Kidney epithelial cell (primary cell): ENCODE results near the gene ZDHHC14. TPM values are rescaled to one million over a fixed set of nuclear protein-coding genes. Genes with fewer than 3 reads are reported as not detected.

Experiments used
- DNase-seq: peaks from one replicate; pipeline ENCODE4 v3.0.0-alpha.2; 2010; ENCODE audit warnings: low read depth
- H3K27me3 ChIP-seq: 2 replicates; pipeline ENCODE4 v1.6.0; 2011; ENCODE audit warnings: low read length; ENCODE audit not compliant: control insufficient read depth, insufficient read depth
- H3K36me3 ChIP-seq: 2 replicates; pipeline ENCODE4 v1.5.1; 2011; ENCODE audit warnings: low read length; ENCODE audit not compliant: control insufficient read depth, insufficient read depth
- H3K4me3 ChIP-seq: 2 replicates; pipeline ENCODE4 v1.5.1; 2011; ENCODE audit warnings: low read depth, mild to moderate bottlenecking, control low read depth, low read length
- total RNA-seq: library from RNA; depleted of rRNA; stranded (reverse); fragments of >200 nt; gene quantifications from 2 replicates; pipeline ENCODE4 v1.2.3, GENCODE V29; 2015
- TF ChIP-seq, protein P1 (sequence below): IDR thresholded peaks from 2 replicates; pipeline ENCODE4 v1.5.1; 2011; ENCODE audit warnings: mild to moderate bottlenecking, moderate library complexity, low read length, control low read depth, inconsistent platforms; ENCODE audit not compliant: insufficient read depth, poor library complexity, severe bottlenecking

Gene ZDHHC14
- total RNA-seq, 1 donor from 2014 or later, result 9.7 TPM

DNA sequence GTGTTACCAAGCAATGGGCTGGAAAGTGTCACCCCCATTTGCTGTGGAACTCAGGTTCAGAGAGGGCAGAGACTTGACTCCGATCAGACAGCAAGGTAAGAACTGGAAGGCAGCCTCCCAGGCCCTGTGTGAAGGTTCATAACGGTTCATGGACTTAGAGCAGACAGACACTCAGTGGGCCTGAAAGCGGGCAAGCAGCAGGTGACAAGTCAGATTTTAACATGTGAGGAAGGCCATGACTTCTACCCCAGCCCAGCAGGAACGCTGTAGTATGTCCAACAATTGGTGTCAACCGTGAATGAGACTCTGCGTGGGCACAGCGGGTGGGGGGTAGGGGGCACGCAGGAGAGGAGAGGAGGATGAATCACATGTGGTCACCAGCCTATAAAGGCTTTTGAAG is 224.5 kb downstream of the ZDHHC14 start:
- H3K36me3 ChIP-seq, result no peaks in the 10 kb centered on the region
- H3K4me3 ChIP-seq, result no peak overlapping the region
- TF ChIP-seq, protein P1, sequence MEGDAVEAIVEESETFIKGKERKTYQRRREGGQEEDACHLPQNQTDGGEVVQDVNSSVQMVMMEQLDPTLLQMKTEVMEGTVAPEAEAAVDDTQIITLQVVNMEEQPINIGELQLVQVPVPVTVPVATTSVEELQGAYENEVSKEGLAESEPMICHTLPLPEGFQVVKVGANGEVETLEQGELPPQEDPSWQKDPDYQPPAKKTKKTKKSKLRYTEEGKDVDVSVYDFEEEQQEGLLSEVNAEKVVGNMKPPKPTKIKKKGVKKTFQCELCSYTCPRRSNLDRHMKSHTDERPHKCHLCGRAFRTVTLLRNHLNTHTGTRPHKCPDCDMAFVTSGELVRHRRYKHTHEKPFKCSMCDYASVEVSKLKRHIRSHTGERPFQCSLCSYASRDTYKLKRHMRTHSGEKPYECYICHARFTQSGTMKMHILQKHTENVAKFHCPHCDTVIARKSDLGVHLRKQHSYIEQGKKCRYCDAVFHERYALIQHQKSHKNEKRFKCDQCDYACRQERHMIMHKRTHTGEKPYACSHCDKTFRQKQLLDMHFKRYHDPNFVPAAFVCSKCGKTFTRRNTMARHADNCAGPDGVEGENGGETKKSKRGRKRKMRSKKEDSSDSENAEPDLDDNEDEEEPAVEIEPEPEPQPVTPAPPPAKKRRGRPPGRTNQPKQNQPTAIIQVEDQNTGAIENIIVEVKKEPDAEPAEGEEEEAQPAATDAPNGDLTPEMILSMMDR, result no peak

DNA sequence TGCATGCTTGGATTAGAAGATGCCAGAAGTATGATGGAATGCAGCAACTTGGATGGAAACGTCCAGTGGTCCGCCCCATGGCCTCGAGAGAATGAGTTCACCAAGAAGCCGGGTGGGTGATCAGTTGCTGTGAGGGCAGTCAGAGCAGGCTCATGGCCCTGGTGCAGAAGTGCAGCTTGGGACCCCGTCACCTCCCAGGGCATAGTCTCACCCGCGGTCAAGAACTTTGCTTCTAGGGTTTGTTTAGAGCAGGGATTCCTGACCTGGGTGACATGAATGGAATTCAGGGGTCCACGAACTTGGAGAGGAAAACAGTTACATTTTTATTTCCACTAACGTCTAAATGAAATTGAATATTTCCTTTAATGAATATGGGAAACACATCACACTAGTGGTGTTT is 225.5 kb downstream of the ZDHHC14 start:
- Histone ChIP-seq H3K4me3 (no peak overlapping the region), H3K27me3 (no peaks in the 10 kb centered on the region), H3K36me3 (no peaks in the 10 kb centered on the region)
- TF ChIP-seq, protein P1, result no peak
- no peak for DNase-seq

More for the DNA sequence above, 224.5 kb downstream of the ZDHHC14 start:
- no peak for DNase-seq
- no peaks in the 10 kb centered on the region for H3K27me3 ChIP-seq

DNA sequence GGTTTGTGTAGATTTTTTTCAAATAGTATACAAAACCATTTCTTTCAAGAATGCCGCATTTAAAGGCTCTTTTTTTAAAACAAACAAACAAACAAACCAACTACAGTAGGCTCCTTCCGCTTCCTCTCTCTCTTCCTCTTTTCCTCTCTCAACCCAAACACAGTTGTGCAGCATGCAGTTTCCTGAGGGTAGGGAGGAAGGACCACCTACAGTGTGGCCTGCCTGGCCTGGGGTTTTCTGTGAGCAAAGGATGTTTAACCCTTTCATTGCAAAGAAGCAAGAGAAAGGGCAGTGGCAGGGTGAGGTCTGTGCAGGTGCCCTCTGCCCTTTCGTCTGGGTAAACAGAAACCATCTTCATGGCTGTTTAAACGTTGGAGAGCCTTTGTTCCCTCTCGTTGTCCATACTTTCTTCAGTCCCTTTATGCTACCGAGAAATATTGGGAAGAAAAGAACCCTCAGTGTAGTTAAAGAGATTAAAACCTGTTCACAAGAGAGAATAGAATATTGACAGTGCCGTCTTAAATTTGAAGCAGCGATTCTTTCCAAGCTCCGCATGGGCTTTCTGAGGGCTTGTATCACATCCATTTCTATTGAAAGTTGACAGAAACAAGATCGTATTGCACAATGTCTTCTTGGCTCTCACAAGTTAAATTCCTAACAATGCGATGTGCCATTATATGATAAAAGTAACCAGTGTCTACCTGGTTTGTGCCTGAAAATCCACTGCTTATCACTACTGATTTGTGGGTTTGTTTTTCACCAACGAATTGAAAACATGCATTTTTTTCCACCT is 226.5 kb downstream of the ZDHHC14 start:
- H3K4me3 ChIP-seq, result no peak overlapping the region
- no peaks in the 10 kb centered on the region for H3K27me3 ChIP-seq
- no peaks in the 10 kb centered on the region for H3K36me3 ChIP-seq
- DNase-seq, result no peak
- TF ChIP-seq, protein P1, result no peak

DNA sequence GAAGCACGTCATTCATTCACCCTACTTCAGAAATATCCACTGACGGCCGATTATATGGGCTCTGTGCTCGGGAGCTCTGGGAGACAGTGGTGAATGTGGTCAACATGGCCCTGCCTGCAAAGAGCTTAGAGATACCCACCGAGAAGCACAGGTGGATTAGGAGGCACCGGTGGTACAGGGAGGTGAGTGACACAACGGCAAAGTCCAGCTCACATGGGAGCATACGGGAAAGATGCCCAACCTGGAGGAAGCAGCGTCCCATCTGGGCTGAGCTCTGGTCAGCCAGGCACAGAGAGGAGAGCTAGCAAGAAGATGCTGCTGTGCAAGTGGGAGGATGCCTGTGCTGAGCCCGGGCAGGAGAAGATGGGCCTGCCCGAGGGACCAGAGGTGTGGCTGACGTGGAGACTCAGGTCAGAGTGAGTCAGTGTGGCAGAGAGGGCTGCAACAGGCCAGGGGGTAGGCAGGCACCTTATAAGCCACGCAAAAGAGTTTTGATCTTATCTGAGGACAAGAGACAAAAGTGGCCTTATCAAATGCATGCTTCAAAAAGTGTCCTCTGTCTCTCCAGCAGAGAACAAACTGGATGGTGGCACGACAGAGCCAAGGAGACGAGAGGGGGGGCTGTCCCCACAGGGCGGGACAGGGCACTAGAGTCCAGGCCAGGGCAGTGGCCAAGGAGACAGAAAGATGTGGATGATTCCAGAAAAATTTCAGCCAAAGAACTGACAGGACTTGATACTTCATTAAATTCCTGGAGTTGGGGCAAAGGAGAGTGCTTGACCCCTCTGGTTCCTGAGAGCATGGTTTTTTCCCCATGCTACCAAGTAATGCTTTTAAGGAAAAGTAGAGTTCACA is 227.5 kb downstream of the ZDHHC14 start:
- no peak for DNase-seq
- no peaks in the 10 kb centered on the region for H3K36me3 ChIP-seq
- no peak overlapping the region for H3K4me3 ChIP-seq
- TF ChIP-seq, protein P1, result no peak
- no peaks in the 10 kb centered on the region for H3K27me3 ChIP-seq

DNA sequence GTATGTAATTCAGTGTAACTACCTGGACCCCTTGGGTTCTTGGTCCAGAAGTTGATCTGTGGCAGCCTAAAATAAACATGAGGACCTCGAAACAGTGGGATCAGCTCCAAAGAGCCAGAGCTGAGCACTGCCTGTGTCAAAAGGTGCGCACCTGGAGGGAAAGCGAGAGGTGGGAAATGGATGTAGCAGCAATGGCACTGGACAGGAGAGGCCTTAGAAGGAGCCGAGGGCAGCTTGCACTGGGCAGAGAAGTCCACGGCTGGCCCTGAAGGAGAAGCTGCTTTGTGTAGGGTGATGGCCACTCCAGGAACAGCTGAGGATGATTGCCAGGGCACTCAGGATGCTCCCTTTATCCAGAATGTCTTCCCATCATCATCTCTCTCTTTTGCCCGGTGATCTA is 228.1 kb downstream of the ZDHHC14 start:
- no peak overlapping the region for H3K4me3 ChIP-seq
- no peaks in the 10 kb centered on the region for H3K27me3 ChIP-seq
- no peak for DNase-seq
- TF ChIP-seq, protein P1, result no peak
- no peaks in the 10 kb centered on the region for H3K36me3 ChIP-seq
